ENCODE results near the gene DNAJB12. TPM values are rescaled to one million over a fixed set of nuclear protein-coding genes. Genes with fewer than 3 reads are reported as not detected.
"Not testable (repeated sequence)": the region's sequence is repeated elsewhere in the genome, so short reads cannot be mapped to it uniquely, and the experiment has no call there.

The DNAJB12 gene
- total RNA-seq, 1 donor from 2014 or later: 21.6 TPM

GRCh38 chr10:72353028-72353964 is 1.4 kb downstream of the DNAJB12 start:
- no peak for ATAC-seq

- ATAC-seq: no peak
Observed at GRCh38 chr10:72351479-72351878, 3.2 kb downstream of the DNAJB12 start.

GRCh38 chr10:72349438-72349837 is 5.3 kb downstream of the DNAJB12 start:
- peak; percentile 55 for ATAC-seq

- peak; percentile 5 for ATAC-seq
Observed at GRCh38 chr10:72348282-72348681, 6.4 kb downstream of the DNAJB12 start.

GRCh38 chr10:72346117-72346516 is 8.6 kb downstream of the DNAJB12 start:
- not testable (repeated sequence) for ATAC-seq

- no peak for ATAC-seq
Observed at GRCh38 chr10:72344932-72345331, 9.8 kb downstream of the DNAJB12 start.

- no peak for ATAC-seq
Observed at GRCh38 chr10:72342911-72343310, 11.8 kb downstream of the DNAJB12 start.

GRCh38 chr10:72340510-72341261 is 14.0 kb downstream of the DNAJB12 start:
- ATAC-seq: peak; percentile 56

GRCh38 chr10:72338180-72338579 is 16.5 kb downstream of the DNAJB12 start:
- ATAC-seq: no peak

GRCh38 chr10:72337722-72338121 is 17.0 kb downstream of the DNAJB12 start:
- ATAC-seq: no peak

- peak; percentile 38 for ATAC-seq
Observed at GRCh38 chr10:72337039-72337629, 17.6 kb downstream of the DNAJB12 start.

- no peak for ATAC-seq
Observed at GRCh38 chr10:72336259-72337038, 18.3 kb downstream of the DNAJB12 start.

GRCh38 chr10:72335394-72336258 is 19.1 kb downstream of the DNAJB12 start:
- no peak for ATAC-seq

- ATAC-seq: peak; percentile 40
Observed at GRCh38 chr10:72334825-72335393, 19.8 kb downstream of the DNAJB12 start.

- no peak for ATAC-seq
Observed at GRCh38 chr10:72334196-72334824, 20.4 kb downstream of the DNAJB12 start.

GRCh38 chr10:72333112-72334015 is 21.4 kb downstream of the DNAJB12 start:
- ATAC-seq: no peak

GRCh38 chr10:72332423-72333111 is 22.2 kb downstream of the DNAJB12 start:
- ATAC-seq: no peak

- ATAC-seq: peak; percentile 82
Observed at GRCh38 chr10:72331575-72332422, 22.9 kb downstream of the DNAJB12 start.

All from esophagus mucosa (tissue), 1 donor.